GM12864 (cell line): Measurements from ENCODE around the gene SECTM1.

Source experiments
- DNase-seq: peaks from one replicate; pipeline ENCODE4 v3.0.0-alpha.2; 2011; ENCODE audit warnings: low read depth
- H3K4me3 ChIP-seq: 2 replicates; pipeline ENCODE4 v1.5.1; 2011; ENCODE audit warnings: mild to moderate bottlenecking, low read depth, low read length, control low read depth
- TF ChIP-seq, protein P1 (sequence below): IDR thresholded peaks from 2 replicates; pipeline ENCODE4 v1.5.1; 2011; ENCODE audit warnings: low read depth, mild to moderate bottlenecking, moderate library complexity, low read length, control low read depth, inconsistent platforms; ENCODE audit errors: missing control alignments

Gene SECTM1

DNA sequence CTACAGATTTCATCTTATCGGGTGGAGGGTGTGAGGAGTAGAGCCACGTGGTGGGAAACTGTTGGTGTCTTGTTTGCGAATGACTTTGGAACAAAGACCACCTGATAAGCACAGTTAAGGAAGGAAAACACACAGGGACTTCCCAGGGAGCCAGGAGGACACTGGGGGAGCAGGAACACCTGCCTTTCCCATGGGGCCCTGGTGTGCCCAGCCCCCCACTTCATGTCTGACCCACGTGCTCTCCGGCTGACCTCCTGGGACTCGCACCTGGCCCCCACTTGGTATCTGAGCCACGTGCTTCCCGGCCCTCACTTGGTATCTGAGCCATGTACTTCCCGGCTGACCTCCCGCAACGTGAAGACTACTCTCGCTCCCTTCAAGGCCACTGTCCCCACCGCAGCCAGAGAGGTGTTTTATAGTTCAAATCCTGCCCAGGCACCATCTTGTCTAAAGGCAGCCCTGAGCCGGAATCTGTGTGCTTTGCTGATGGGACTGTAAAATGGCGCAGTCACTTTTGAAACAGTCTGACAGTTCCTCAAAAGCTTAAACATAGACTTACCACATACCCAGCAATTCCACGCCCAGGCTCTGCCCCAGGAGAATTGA lies 54.7 kb downstream of the SECTM1 start:
- TF ChIP-seq, protein P1, sequence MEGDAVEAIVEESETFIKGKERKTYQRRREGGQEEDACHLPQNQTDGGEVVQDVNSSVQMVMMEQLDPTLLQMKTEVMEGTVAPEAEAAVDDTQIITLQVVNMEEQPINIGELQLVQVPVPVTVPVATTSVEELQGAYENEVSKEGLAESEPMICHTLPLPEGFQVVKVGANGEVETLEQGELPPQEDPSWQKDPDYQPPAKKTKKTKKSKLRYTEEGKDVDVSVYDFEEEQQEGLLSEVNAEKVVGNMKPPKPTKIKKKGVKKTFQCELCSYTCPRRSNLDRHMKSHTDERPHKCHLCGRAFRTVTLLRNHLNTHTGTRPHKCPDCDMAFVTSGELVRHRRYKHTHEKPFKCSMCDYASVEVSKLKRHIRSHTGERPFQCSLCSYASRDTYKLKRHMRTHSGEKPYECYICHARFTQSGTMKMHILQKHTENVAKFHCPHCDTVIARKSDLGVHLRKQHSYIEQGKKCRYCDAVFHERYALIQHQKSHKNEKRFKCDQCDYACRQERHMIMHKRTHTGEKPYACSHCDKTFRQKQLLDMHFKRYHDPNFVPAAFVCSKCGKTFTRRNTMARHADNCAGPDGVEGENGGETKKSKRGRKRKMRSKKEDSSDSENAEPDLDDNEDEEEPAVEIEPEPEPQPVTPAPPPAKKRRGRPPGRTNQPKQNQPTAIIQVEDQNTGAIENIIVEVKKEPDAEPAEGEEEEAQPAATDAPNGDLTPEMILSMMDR, result no peak
- DNase-seq, result no peak
- no peak overlapping the region for H3K4me3 ChIP-seq

DNA sequence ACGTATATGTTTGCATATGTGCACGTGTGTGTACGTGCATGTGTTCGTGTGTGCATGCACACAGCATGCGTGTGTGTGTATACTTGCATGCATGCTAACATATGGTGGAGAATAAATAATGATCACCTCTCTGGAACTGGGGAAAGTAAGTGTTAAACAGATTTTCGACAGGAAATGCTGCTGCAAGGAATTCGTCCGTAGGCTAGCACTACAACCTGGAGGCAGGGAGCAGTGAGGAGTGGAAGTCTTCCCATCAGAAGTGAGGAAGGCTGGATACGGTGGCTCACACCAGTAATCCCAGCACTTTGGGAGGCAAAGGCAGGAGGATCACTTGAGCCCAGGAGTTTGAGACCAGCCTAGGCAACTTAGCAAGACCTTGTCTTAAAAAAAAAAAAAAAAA lies 55.3 kb downstream of the SECTM1 start:
- TF ChIP-seq, protein P1, result no peak
- H3K4me3 ChIP-seq, result no peak overlapping the region
- no peak for DNase-seq

DNA sequence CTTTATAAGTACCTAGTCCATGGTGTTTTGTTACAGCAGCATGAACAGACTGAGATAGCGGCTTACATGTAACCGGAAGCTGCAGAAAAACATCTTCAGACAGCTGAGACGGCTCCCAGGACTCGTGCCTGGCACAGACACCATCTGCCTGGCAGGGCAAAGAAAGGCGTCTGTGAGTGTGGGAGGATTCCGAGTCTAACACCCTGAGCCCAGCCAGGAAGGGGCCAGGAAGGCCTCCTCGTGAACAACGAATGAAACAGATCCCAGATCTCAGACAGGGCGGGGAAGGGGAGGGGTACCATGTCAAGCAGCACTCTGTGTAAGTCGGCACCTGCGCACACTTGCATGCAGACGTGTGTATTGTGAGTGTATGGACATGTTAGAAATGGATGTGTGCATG lies 55.7 kb downstream of the SECTM1 start:
- DNase-seq, result no peak
- no peak overlapping the region for H3K4me3 ChIP-seq
- TF ChIP-seq, protein P1, result no peak

DNA sequence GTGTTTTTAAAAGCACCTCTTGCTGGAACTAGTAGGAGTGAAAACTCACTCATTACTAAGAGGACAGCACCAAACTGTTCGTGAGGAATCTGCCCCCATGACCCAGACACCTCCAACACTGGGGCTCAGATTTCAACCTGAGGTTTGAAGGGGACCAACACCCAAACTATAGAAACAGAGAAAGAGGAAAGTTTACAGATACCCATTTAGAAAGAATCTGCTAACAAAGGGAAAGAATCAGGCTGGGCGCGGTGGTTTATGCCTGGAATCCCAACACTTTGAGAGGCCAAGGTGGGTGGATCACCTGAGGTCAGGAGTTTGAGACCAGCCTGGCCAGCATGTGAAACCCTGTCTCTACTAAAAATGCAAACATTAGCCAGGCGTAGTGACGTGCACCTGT lies 56.6 kb downstream of the SECTM1 start:
- H3K4me3 ChIP-seq, result no peak overlapping the region
- no peak for DNase-seq
- TF ChIP-seq, protein P1, result no peak

DNA sequence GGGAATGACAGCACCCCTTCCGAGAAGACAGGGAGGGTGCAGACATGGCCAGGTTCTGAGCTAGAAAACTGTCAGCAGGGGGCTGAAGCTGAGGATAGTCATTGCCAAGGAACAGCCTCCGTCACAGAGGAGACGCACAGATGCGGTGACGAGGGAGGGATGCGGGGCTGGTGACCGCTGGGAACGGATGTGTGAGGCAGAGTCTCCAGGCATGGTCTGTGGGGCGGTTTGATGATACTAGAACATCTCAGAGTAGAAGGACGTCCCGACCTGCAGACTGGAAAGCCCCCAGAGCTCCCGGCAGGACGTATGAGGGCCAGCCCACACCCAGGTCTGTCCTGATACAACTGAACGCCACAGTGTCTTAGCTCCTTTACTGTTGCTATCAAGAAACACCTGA lies 58.2 kb downstream of the SECTM1 start:
- H3K4me3 ChIP-seq, result no peak overlapping the region
- TF ChIP-seq, protein P1, result no peak
- no peak for DNase-seq

DNA sequence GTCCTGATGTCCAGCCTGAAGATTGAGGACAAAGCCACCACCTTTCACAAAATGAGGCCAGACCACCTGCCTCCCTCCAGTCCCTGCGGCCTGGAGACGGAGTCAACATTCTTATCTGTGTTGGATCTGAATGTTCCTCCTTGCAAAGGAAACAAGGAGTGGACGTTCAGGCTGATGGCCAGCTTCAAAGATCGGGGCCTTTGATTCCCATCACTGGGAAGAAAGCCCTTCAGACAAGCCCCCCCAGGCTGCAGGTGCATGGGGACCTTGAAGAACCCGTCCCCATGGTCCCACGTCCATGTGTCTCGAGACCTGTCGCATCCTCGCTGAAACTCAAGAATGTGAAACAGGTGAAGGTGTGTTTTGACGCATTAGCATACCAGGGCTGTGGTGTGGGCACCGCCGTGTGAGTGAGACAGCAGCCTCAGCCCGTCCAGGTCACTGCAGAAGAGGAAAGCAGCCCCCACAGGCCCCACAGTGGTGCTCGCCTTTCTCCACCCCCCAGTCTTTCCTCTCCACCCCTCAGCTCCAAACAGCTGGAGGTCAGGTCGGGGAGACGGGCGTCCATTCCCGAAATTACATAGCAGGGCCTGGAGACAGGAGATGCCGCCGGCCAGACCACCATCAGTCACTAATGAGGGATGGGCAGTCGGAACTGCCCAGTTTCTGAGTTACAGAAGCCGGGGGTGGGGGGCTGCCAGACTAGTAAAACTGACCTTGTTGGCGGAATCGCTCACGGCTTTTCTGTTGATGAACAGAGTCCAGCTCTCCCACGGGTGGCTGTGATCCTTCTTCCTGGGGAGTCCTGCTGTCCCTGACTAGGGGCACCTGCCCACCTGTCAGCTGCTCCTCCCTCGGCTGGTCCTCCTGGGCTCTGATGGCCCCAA lies 59.2 kb downstream of the SECTM1 start:
- DNase-seq, result no peak
- TF ChIP-seq, protein P1, result no peak
- H3K4me3 ChIP-seq, result peak overlapping the region; percentile 84; the same call in 1 of the 2 replicates
